ENCODE data around the gene MEF2C.

DNA sequence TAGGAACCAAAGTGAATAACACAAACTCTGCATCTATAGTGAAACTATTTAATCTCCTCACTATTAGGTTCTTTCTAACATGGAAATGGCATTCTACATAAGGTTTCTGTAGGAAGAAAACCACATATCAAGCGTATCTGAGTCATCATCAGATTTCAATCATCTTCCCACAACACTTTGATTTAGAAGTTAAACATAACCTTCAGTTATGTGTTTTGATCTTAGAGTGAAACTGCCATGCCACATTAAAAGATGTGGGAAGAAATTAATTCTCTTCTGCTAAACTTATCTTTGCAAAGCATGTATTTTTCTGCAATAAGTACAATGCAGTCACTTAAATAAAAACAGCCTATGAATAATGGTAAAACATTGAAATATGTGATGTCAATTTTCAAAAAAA is 55.0 kb downstream of the MEF2C start:
- TF ChIP-seq, protein P1, sequence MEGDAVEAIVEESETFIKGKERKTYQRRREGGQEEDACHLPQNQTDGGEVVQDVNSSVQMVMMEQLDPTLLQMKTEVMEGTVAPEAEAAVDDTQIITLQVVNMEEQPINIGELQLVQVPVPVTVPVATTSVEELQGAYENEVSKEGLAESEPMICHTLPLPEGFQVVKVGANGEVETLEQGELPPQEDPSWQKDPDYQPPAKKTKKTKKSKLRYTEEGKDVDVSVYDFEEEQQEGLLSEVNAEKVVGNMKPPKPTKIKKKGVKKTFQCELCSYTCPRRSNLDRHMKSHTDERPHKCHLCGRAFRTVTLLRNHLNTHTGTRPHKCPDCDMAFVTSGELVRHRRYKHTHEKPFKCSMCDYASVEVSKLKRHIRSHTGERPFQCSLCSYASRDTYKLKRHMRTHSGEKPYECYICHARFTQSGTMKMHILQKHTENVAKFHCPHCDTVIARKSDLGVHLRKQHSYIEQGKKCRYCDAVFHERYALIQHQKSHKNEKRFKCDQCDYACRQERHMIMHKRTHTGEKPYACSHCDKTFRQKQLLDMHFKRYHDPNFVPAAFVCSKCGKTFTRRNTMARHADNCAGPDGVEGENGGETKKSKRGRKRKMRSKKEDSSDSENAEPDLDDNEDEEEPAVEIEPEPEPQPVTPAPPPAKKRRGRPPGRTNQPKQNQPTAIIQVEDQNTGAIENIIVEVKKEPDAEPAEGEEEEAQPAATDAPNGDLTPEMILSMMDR (IDR thresholded peaks at IDR 0.05) = no peak
- no peak for TF ChIP-seq POLR2A (IDR thresholded peaks at IDR 0.05)
- no peak for TF ChIP-seq EP300 (IDR thresholded peaks at IDR 0.05; ENCODE audit: low read depth)
